GM19328 (cell line): ENCODE results near the gene TCF3.

Experiments used
- ATAC-seq: cut with Tn5 transposase; IDR thresholded peaks from one replicate; pipeline ENCODE4 v1.9.1; 2021; ENCODE audit warnings: mild to moderate bottlenecking, moderate library complexity; ENCODE audit not compliant: unreplicated experiment

Gene TCF3

DNA sequence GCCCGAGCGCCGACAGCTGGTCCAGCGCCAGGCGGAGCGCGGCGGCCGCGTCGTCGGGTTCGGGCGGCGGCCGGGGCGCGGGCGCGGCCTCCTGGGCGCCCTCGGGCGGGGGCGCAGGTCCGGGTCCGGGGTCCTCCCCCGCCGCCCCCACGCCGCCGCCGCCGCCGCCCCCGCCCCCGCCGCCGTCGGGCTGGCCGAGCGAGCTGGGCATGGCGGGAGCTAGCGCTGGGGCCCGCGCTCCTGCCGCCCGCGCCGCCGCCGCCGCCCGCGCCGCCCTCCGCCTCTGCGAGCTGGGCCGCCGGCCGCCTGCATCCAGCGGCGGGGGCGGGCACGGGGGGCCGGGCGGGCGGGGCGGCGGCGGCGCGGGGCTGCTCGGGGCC, 84.6 kb downstream of the TCF3 start:
- peak; percentile 17 for ATAC-seq

DNA sequence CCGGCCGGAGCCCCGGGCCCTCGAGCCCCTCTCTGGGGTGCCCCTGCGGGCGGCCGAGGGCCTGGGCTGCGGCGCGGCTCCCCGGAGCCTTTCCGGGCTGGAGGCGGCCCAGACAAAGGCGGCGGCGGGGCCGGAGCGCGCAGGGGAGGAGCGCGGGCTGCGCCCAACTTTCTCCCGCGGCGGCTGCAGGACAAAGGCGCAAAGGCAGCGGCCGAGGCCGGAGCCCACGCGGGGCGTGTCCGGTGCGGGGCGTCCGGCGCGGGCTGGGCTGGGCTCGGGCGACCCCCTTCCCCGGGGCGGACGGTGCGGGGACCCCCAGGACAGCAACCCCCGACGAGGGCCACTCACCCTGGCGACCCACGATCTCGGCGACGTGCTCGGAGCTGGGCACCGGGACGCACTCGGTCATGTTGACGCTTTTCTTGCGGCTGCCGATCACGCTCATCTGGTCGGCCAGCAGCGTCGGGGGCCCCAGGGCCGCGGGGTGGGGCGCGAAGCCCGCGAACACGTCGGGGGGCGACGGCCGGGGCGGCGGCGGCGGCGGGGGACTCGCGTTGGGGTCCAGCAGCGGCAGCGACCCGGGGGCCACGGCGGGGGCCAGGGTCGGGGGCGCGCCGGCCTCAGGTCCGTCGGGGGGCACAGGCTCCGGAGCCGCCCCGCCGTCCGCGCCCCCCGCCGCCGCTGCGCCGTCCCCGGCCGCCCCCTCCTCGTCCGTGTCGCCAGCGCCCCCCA, 85.1 kb downstream of the TCF3 start:
- ATAC-seq = no peak

DNA sequence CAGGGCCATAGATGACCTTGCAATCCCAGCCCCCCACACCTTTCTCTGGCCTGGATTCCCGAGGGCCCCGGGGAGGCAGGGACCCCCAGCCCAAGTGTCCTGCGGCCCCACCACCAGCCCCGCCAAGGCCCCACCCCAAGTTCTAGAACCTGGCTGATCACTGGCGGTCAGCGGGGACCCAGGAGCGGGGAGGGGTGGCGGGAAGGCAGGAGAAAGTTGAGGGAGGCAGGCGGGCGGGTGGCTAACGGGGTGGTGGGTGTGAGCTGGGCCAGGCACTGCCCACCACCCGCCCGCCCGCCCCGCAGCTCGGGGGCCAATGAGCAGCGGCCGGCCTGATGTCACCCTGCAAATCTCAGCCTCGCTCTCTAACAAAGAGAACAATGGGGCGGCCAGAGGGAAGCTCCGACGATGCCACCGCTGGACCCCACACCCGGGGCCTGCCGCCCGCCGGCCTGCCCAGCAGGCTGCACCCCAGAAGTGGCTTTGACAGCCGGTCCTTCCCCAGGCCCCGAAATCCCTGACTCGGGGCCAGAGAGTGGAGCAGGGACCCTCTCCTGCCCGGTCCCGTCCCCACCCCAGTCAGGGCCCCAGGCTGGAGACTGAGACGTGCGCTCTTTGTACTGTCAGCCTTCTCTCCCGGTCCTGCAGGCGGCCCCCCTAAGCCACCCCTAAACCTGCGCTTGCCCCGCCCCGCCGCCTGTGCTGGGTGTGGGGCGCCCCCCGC, 85.9 kb downstream of the TCF3 start:
- ATAC-seq = no peak

DNA sequence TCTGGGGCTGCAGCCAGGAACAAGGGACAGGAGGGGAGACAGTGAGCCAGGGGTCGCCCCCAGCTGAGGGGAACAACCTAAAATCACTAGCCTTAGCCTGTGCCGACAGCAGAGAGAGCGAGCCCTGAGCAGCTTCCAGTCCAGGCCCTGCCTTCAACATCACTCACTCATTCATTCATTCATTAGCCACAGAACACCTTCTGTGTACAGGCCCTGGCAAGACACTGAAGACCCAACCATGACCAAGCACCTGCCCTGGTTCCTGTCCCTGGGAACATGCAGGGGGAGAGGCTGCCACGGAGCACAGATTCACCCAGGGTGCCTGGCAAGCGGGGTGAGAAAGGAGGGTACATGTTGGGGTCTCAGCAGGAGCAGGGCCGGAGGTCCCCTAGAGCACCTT, 89.2 kb downstream of the TCF3 start:
- ATAC-seq = no peak

DNA sequence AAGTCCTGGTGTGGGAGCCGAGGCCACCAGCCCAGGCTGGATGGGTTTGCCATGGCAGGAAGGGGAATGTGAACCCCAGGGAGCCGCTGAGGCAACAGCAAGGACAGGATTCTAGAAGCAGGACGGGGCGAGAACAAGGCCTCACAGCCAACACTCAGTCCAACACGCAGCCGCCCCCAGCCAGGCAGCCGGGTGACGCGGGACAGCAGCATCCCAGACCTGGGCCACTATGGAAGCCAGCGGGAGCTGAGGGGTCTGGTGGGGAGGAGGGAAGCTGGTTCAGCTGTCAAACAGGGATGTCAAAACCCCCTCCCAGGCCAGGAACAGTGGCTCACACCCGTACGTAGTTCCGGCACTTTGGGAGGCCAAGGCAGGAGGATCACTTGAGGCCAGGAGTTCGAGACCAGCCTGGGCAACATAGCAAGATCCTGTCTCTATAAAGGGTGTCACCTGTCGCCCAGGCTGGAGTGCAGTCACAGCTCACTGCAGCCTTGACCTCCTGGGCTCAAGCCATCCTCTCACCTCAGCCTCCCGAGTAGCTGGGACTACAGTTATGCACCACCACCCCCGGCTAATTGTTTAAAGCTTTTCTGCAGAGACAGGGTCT, 91.1 kb downstream of the TCF3 start:
- no peak for ATAC-seq

DNA sequence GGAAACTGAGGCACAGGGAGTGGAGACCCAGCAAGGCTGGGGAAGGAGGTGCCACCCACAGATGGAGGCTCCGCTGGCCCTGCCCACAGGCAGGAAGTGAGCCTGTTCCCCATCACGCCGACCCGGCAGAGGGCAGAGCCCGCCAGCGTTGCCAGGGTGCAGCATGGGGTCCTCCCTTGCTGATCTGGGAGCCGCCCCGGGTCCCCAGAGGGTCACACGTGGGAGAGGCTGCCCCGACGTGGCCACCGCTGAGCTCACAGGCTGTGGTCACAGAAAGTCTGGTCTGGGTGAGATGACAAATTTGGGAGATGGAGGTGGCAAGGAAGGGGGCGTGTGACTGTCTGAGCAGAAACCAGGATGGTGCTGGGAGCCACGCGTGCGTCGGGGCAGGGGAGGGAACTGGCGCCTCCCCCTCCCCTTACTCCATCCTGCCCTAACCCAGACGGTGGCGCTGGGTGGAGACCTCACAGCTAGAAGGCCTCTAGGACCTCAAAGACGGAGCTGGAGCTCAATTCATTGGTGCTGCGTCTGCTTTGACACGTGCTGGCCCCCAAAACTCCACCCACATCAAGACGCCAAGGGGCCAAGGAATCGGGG, 92.0 kb downstream of the TCF3 start:
- no peak for ATAC-seq
